SIG-M5 treated with dmso at 0.1 percent for 504 hours (cell line): ENCODE results near the gene CCL14.
"Not testable (repeated sequence)": the region's sequence is repeated elsewhere in the genome, so short reads cannot be mapped to it uniquely, and the experiment has no call there.

ENCODE experiments used
- DNase-seq: peaks from one replicate; lab custom pipeline; 2025; ENCODE audit not compliant: unreplicated experiment; lab: John Stamatoyannopoulos, UW

CCL14 gene

GRCh38 chr17:35986643-35987042, at the start of gene CCL14:
Gene CCL14 (minus strand): TSS chr17:35986729. CDS start chr17:35986649, 80 bp downstream.
- no peak for DNase-seq

- DNase-seq = peak; percentile 74
These were observed 49.7 kb upstream of the CCL14 start for GRCh38 chr17:36036235-36036634.

DNA sequence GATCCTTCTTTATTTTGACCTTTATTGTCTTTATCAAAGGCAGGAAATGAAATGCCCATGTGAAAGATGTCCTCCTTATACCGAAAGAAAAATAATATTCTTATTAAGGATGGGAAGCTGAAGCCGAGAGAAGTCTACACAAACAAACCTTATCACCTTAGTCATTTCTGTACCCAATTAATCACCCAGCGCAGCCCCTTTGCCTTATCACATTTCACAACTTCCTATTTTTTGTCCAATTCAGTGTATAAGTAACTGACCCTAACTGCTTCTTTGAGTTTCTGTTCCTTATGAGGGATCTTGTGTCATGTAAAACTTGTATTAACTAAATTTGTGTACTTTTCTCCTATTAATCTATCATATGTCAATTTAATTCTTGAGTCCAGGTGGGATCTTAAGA, 47.6 kb upstream of the CCL14 start:
- peak; percentile 97 for DNase-seq

GRCh38 chr17:36030956-36031355, 44.4 kb upstream of the CCL14 start:
- no peak for DNase-seq

- no peak for DNase-seq
These were observed 41.2 kb upstream of the CCL14 start for GRCh38 chr17:36027761-36028160.

DNA sequence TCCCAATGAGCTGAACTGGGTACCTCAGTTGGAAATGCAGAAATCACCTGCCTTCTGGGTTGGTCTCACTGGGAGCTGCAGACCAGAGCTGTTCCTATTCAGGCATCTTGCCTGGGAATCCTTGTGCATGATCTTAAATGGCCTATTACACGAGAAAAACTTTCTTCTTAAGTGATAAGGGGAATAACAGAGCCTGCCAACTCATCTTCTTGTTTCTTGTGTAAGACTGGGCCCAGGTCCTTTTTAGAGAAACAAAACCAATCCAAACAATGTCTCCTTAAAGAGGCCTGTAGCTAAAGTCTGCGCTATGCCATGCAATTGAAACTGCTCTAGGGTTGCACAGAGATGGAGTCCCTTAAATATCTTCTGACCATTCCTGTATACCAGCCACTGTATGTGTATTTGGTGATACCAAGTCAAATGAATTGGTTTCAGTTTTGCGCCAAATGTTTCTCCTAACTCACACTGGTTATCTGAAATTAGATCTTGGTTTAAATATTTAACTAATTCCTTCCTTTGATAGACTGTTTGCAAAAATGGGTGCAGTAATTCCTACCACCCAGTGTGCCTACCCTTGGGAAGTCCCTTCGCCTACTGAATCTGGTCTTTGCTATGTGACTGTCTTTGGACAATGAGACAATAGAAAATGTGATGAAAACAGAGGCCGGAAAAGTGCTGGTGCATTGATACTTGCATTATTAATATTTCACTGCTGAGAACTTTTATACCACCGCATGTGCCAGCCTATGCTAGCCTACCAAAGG, 37.8 kb upstream of the CCL14 start:
- DNase-seq = no peak

DNA sequence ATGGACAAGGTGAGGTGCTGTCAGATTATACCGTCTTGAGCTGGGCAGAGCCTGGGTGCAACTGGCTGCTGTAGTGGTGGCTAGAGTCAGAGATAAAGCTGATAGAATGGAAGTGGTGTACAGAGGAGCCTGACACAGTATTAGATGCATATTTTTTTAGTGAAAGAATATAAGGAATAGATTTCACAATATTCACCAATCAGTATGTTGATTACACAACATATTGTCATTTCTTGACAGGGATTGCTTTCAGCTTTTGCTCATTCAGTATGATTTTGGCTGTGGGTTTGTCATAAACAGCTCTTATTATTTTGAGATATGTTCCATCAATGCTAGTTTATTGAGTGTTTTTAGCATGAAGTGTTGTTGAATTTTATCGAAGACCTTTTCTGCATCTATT, 32.9 kb upstream of the CCL14 start:
- no peak for DNase-seq

DNA sequence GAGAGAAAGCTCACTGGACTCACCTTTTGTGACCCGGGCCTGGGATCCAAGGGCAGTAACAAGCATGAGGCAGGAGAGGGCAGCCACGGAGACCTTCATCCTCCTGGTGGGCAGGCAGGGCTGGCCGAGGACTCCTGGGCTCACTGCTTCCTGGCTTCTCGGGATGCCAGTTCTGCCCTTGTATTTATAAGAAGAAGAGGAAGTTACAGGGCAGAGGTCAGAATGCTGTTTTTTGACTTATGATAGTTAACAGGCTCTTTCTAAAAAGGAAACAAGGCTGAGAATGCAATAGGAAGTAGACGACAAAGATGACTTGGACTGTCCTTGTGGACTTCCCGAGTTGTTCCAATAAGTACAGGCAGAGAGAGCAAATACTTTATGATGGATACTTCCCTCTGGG, 31.3 kb upstream of the CCL14 start, which contains the start of gene CCL23:
CCL23 (minus strand) TSS at position 174 of the 400 bp plus-strand sequence; CDS start at position 99, 75 bp downstream.
- DNase-seq = peak; percentile 60

GRCh38 chr17:36016555-36016954, 30.0 kb upstream of the CCL14 start:
- DNase-seq = no peak

- not testable (repeated sequence) for DNase-seq
These were observed 29.4 kb upstream of the CCL14 start for GRCh38 chr17:36015895-36016294.

DNA sequence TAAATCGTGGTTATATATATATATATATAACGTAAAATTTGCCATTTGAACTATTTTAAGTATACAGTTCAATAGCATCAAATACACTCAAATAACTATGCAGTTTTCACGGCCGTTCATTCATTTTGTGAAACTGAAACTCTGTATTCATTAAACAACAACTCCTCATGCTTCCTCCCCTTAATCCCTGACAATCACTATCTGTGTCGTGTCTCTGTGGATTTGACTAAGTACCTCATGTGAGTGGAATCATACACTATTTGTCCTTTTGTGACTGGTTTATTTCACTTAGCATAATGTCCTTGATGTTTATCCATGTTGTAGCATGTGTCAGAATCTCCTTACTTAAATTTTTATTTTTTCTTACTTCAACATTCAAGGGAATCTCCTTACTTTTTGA, 28.4 kb upstream of the CCL14 start:
- no peak for DNase-seq

- DNase-seq = no peak
These were observed 24.7 kb upstream of the CCL14 start for GRCh38 chr17:36011201-36011600.

GRCh38 chr17:36008998-36009665, 22.6 kb upstream of the CCL14 start:
- peak; percentile 22 for DNase-seq

GRCh38 chr17:36004594-36005108, 18.1 kb upstream of the CCL14 start:
- no peak for DNase-seq

DNA sequence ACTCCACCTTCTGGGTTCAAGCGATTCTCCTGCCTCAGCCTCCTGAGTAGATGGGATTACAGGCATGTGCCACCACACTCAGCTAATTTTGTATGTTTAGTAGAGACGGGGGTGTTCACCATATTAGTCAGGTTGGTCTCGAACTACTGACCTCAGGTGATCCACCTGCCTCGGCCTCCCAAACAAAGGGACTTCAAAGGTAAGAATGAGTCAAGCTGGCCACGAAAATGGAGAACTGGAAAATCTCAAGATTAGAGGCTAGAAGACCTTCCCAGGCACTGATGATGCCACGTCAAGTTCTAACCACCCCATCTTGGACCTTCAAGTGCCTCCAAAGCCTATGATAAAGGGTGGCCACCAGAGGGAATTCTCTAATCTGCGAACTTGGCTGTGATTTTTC, 16.1 kb upstream of the CCL14 start:
- DNase-seq = no peak

DNA sequence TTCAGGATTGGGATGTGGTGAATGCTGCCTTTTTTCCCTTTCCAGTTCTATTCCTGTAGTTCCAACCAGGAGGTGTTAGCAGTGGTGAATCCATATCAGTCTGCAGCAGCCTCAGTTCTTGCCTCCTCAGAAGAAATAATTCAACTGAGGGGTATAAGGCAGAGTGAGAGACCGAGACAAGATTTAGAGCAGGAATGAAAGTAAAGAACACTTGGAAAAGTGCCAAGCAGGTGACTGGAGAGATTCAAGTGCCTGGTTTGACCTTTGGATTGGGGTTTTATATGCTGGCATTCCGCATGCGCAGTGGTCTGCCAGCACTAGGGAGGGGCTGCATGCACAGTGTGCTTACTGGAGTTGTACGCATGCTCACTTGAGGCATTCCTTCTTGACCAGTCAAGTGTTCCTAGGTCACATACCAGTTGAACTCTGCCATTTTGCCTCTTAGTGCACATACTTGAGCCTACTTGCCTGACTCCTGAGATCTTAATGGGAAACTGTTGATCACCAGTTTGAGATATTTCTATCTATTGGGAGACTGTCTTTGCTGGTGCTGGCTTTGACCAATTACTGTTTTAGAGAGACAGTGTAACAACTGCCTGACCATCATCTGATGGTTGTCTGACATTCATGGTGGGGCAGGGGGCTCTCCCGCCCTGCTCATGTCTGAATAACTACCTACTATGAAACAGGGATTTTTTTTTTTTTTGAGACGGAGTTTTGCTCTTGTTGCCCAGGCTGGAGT, 15.5 kb upstream of the CCL14 start:
- no peak for DNase-seq

DNA sequence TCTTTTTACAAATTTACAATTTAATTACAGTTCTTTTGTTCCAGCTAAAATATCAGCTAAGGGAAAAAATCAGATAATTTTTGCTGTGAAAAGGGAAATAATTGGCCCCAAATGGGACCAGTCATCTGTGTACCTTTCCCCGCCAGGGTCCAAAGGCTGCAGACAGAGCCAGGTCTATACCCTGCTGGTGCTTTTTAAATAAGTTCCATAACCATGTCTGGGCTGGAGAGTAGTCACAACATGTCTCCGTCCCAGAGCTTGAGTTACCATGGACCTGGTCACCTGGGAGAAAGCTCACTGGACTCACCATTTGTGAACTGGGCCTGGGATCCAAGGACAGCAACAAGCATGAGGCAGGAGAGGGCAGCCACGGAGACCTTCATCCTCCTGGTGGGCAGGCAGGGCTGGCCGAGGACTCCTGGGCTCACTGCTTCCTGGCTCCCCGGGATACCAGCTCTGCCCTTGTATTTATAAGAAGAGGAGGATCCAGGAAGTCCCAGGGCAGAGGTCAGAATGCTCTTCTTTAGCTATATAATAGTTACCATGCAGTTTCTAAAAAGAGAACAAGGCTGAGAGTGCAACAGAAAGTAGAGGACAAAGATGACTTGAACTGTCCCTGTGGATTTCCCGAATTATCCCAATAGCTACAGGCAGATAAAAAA, 14.7 kb upstream of the CCL14 start, which contains the start of gene CCL15:
CCL15 (minus strand) TSS at position 444 of the 662 bp plus-strand sequence; CDS start at position 383, 61 bp downstream.
- DNase-seq = no peak

- DNase-seq = no peak
These were observed 14.2 kb upstream of the CCL14 start for GRCh38 chr17:36000732-36001109.

DNA sequence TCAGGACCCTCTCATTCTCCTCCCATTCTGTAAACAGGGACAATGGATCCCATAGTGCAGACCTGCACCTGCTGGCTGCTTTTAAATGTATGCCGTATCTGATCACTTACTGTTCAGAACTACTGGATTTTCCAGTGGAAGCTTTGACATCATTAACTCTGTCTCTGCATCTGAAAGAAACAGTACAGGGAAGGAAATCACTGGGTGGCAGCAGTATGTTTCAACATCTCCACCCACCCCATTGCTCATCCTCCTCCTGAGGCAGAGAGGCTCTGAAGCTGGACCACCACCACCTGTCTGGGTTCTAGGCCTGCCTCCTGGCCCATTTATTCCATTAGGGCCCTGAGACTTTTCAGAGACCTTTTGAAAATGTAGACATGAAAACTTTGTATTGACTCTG, 12.2 kb upstream of the CCL14 start:
- no peak for DNase-seq

- no peak for DNase-seq
These were observed 11.6 kb upstream of the CCL14 start for GRCh38 chr17:35998018-35998545.

DNA sequence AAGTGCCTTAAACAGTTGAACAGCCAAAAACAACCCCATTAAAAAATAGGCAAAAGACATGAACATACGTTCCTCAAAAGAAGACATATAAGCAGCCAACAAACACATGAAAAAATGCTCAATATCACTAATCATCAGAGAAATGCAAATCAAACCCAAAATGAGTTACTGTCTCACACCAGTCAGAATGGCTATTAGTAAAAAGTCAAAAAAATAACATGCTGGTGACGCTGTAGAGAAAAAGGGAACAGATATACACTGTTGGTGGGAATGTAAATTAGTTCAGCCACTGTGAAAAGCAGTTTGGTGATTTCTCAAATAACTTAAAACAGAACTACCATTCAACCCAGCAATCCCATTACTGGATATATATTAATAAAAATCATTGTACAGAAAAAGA, 8.8 kb upstream of the CCL14 start:
- not testable (repeated sequence) for DNase-seq
